ENCODE measurements around the gene SEZ6L2.
"Not testable (repeated sequence)": the region's sequence is repeated elsewhere in the genome, so short reads cannot be mapped to it uniquely, and the experiment has no call there.

SEZ6L2 gene

DNA sequence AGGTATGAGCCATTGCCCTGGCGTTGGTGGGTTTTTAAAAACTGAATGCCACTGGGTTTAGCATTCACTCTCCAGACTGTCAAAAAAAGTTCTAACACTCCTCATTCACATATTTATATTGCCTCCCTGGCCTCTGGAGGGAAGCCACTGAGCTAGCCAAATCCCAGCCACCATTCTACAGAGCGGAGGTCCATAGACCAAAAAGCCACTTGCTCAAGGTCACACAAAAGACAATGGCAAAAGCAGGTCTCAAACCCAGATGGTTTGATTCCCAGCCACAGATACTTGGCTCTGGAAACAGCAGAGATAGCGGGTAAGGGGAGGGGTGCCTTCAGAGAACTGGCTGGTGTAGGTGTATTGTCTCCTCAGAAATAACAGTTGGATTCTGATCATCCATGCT, 18.3 kb downstream of the SEZ6L2 start:
- no peak for DNase-seq

DNA sequence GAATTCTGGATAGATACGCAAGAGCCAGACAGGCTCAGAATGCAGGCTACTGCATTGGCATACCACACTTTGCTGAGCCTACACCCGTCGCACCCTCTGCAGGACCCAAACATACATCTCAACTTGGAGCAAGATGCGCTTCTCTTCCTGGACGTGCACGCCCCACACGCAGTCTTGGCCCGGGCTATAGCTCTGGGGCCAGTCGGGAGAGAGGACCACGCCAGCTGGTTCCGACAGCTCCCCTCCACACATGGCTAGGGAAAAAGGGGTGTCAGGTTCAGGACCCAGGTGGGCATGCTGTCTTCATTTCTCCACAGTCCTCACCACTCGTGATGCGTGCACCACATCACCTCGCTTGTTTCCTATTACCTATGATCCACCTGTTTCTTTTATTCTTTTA, 21.2 kb downstream of the SEZ6L2 start:
- DNase-seq: no peak

DNA sequence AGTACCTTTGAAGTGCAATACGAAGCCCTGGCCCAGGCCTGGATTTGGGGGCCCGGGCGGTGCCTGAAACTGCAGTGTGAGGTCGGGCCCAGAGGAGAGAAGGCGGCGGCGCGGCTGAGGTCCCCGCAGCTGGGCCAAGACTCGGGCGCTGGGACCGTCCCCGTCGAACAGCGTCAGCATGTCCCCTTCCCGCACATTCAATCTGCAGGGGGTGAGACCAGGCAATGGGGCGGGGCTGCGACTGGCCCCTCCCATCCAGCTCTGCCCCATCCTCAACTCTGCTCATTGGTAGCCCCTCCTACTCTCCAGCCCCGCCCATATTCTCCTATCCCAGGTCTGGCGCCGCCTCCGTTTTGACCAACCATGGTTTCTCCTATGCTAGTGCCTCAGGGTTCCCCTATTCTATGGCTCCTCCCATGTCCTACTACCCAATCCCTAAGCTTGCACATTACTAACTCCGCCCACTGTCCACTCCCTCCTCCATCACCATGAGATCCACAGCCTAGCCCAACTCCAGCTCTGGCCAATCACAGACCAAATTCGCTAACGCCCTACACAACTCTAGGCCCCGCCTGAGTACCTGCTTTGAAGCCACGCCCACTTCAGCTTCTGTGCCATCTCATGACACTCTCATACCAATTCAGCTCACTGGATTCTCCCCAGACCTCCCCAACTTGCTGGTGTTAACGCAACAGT, 21.9 kb downstream of the SEZ6L2 start:
- DNase-seq: no peak

DNA sequence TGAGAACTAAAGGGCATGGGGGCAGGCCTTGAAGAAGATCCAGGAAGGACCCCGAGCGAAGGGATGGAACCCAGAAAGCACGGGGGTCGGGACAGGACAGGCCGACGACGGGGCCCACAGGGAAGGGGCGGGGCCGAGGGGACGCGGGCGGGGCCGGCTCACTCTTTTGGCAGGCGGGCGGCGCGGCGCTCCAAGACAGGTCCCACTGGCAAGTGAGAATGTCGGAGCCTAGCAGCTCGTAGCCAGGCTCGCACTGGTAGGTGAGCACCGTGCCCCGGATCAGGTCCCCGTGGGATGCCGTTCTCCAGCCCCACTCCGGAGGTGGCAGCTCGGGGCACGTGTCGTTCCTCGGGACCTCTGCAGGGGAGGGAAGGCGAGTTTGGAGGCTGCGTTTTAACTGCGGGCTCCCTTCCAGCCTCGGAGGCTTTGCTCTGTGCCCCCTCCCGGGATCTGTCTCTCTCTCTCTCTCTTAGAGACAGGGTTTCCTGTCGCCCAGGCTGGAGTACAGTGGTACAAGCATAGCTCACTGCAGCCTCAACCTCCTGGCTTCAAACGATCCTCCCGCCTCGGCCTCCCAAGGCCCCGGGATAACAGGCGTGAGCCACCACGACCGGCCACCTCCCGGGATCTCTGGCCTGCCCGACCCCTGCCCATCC, 22.6 kb downstream of the SEZ6L2 start:
- no peak for DNase-seq

DNA sequence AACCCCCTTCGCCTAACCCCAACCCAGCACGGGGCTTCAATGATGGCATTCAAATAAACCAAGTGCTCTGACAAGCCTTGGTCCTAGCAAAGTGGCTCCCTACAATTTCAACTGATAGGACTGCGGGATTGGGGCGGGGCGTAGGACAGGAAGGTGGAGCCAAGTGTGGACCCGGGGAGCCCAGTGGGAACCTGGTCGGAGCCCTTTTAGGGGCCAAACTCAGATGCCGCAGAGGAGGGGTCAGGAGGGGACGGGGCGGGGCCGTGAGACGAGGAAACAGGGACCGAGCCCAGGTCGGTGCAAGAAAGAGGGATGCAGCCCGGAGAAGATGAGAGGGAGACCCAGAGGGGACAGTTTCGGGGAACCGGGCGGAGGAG, 23.1 kb downstream of the SEZ6L2 start:
- no peak for DNase-seq

DNA sequence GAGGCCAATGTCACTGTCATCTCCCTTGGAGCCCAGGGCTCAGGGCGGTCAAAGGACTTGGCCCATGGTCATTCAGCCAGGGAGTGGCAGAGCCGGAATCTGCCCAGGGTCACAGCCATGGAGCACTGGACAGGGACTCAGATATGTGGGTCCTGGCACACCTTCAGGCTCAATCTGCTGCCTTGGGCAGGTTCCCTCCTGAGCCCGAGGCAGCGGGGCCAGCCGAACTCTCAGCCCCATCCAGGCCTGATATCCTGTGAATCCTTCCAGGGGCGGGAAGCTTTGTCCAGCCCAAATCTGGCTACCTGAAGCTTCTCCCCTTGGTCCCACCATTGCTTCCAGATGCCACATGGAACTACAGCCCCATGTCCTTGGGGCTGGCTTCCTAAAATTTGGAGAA, 24.1 kb downstream of the SEZ6L2 start:
- no peak for DNase-seq

DNA sequence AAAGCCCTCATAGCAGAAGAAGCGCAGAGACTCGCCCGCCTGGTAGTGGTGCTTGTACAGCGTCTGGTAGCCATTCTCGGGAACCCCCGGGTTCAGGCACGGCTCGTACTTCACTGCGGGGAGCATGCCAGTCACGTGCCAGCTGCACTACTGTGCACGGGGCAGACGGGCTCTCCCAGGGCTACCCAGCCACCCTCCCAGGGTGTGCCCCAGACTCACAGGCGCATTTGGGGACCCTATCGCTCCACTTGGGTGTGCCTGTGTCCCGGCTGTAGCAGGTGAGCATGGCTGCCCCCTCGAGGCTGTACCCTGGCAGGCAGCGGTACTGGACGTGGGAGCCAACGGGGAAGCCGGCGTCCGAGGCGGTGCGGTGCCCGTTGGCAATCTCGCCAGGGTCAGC, 26.0 kb downstream of the SEZ6L2 start:
- DNase-seq: no peak

DNA sequence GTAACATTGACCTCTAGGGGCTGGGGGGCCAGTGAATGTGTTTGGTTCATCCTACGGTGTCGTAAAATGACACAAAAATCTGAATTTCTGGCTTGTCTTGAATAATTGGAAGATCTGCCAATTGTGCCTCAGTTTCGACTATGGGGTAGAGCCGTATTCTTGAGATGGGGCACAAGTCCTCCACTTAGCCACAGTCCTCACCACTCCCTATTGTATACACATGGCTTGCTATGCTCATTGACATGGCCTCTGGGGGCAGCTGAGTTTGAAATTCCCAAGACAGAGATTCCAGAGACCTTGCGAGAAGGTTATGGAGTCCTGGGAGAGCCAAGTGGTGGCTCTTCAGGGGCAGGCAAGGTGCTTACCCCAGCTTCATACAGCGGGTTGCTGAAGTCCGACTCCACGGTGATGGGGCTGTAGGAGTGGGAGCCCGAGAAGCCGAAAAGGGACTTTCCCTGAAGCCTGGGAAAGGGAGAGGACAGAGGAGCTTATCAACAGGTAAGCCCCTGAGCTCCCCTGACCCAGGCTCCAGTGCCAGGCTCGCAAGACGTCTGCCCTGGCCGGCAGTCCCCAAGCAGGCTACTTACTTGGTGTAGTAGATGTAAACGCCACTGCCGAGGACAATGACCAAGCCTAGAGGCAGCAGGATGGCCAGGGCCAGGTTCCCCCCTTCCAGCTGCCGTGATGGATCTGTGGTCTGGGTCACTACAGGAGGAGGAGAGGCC, 27.4 kb downstream of the SEZ6L2 start:
- DNase-seq: no peak

DNA sequence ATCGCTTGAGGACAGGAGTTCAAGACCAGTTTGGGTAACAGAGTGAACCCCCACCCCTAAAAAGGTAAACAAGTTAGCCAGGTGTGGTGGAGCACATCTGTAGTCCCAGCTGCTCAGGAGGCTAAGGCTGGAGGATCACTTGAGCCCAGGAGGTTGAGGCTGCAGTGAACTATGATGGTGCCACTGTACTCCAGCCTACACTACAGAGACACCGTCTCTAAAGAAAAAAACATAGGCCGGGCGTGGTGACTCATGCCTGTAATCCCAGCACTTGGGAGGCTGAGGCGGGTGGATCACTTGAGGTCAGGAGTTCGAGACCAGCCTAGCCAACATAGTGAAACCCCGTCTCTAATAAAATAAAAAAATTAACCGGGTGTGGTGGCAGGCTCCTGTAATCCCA, 30.3 kb downstream of the SEZ6L2 start:
- DNase-seq: not testable (repeated sequence)

DNA sequence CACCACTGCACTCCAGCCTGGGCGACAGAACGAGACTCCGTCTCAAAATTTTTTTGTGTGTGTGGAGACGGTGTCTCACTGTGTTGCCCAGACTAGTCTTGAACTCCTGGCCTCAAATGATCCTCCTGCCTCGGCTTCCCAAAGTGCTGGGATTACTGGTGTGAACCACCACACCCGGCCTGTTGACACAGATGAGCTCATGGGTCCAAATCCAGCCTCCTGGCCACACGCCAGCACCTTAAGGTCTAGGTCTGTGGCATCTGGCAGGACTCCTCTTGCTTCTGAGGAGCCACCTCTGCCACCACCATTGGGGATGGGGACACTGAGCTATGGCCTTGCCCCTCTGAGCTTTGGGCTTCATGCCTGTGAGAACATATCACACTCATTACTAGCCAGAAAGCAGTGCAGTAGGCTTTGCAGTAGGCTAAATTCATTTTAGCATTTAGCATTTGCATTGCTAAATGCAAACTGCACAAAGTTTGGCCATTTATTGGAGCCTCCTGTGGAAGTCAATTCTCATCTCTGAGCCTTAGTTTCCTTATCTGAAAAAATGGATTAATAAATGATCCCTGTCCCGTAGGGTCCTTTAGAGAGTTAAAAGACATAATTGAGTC, 30.8 kb downstream of the SEZ6L2 start:
- no peak for DNase-seq

DNA sequence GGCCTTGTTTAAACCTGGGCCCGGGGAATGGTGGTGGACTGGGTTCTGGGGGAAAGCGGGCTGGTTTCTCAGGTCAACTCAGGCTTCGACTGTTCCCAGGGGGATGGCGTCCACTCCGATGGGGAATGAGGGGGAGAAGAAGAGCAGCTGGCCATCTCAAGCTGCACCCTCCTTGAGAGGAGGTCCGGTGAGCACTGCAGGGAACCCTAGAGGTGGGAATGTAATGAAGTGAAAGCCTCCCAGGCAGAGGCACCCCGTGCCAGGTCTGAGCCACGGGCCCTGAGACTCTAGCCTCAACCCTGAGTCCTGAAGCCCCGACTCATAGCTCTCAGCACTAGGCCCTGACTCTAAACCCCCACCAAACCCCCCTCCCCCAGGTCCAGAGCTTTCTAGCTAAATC, 35.1 kb downstream of the SEZ6L2 start:
- no peak for DNase-seq

DNA sequence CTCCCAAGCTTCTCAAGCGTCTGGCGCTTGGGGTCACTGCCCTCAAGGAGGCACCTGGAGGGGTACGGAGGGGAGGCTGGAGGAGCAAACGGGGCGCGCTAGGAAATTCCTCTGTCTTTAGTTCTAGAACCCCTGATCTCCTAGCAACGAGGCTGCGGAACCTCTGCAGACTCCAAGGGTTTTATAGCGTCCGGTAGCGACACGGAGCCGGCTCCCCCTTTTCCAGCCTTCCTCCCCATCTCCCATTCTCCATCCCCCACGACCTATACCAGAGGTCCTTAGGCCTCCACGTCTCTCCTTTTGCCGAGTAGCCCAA, 35.7 kb downstream of the SEZ6L2 start:
- no peak for DNase-seq

DNA sequence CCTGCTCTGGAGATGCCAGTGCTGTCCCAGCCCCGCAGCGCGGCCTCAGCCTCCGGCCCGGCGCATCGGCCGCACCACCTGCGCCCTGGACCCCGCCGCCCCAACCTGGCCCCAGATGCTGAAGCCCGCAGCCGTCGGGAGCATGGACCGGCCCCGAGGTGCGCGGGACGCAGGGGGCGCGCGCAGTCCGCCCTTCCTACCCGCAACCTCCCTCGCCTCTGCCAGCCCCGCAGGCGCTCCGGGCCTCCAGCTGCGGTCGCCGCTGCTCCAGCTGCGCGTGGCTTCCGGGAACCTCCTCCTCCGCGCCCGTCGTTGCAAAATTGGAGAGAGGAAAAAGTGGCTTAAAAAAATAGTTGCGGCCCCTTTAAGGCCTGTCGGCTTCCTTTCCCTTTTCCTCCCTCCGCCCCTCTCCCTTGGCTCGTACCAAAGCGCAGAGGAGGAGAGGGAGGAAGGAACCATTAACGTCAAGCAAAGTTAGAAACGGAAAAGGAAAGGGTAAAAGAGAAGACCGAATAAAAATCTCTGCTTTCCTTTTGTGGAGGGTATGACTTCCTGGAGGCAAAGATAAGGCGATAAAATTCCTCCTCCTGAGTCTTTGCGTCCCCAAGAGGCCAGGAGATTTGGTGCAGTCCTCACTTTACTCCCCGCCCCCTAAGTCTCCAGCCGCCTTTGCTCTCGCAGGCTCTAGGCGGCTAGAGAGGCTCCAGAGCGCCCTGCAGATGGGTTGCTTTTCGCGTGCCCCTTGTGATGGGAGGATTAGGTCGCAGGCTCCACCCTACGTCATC, 36.3 kb downstream of the SEZ6L2 start, which contains the start of gene CDIPT:
Gene CDIPT (minus strand): TSS at position 343 of the 785 bp plus-strand sequence. CDS start 369 bp downstream, outside the sequence.
- peak; percentile 45 for DNase-seq

DNA sequence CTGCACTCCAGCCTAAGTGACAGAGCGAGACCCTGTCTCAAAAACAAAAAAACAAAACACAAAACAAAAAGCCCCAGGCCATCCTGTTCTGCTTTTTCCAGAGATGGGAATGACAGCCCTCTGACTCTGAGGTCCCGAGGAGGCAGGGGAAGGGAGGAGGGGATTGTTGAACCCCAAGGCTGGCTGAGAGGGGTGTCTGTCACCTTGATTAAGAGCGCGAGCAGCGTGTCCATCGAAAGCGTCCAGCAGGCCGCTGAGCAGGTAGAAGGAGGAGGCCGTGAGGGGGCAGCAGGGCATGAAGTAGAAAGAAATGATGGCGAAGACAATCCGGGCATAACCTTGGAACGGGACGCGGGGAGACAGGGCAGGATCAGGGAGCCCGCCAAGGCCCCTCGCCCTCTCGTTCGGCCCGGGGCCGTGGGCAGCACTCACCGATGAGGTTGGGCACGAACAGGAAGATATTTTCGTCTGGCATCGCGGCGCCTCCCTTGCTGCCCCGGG, 36.9 kb downstream of the SEZ6L2 start:
- DNase-seq: no peak

DNA sequence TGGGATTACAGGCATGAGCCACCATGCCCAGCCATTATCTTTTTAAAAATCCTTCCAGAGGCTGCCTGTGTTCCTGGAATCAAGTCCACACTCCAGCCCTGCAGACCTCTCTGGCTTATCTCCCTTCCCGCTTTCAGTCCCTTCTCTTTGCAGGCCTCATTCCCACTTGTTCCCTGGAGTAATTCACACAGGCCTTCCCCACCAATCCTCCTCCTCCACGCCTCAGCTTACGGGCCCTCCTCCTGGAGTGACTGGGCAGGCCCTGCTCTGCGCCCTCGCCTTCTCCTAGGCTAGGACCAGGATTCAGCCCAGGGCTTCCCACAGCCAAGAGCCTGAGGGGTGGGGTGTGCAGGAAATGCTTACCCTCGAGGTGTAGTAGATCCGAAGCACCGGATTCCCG, 39.1 kb downstream of the SEZ6L2 start:
- DNase-seq: no peak

DNA sequence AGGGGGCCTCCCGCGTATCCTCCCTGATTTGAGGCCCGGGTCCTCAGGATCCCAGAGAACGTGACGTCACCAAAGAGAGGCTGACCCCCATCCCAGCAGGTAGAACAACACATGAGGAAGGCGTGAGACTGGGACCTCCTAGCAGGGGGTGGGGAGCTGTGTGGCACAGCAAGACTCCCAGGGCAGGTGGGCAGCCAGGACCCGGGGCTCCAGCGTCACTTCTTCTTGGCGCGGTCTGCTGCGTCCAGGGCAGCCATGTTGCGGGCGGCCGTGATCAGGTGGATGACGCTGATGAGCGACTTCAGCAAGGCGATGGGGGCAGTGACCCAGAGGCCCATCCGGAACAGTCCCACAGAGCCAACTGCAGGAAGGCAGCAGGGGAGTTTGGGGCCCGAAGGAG, 40.4 kb downstream of the SEZ6L2 start:
- no peak for DNase-seq

DNA sequence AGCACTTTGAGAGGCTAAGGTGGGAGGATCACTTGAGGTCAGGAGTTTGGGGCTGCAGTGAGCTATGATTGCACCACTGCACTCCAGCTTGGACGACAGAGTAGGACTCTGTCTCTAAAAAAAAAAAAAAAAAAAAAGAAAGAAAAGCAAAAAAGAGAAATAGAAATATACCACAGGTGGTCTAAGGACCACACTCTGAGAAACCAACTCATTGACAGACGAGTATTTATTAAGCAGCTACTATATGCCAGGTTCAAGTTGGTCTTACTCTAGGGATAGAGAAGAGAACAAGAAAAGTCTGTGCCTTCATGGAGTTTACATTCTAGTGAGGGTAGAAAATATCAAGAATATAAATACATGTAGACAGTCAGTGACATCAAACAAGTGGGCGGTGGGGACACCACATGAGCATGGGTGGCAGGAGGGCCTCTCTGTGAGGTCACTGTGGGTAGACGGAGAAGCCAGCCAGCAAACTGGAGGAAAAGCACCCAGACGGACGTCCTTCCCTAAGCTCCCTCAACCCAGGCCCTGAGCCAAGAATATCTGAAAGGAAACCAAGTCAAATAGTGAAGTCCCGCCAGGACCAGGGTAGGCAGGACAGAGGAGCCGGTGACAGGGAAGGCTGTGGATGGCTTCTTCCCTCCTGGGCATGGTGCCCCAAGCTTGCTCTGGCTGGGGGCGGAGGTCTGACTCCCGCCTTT, 41.1 kb downstream of the SEZ6L2 start:
- no peak for DNase-seq

DNA sequence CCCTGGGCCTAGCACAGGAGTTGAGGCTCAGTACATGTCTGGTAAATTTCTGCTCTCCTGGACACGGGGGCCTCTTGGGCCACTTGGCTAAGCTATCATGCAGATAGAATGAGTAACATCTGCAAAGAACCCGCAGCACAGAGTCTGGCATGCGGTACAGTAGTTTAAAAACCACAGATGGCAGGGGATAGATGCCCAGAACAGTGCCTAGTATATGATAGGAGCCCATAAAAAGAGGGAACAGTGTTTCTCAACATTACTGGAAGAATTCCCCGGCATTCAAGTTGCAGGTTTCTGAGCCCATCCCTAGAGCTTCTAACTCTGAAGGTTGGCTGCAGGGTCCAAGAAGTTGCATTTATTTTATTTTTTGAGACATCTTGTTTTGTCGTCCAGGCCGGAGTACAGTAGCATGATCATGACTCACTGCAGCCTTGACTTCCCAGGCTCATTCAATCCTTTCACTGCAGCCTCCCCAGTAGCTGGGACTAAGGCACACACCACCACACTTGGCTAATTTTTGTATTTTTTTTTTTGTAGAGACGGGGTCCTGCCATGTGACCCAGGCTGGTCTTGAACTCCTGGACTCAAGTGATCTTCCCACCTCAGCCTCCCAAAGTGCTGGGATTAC, 42.1 kb downstream of the SEZ6L2 start:
- DNase-seq: no peak

DNA sequence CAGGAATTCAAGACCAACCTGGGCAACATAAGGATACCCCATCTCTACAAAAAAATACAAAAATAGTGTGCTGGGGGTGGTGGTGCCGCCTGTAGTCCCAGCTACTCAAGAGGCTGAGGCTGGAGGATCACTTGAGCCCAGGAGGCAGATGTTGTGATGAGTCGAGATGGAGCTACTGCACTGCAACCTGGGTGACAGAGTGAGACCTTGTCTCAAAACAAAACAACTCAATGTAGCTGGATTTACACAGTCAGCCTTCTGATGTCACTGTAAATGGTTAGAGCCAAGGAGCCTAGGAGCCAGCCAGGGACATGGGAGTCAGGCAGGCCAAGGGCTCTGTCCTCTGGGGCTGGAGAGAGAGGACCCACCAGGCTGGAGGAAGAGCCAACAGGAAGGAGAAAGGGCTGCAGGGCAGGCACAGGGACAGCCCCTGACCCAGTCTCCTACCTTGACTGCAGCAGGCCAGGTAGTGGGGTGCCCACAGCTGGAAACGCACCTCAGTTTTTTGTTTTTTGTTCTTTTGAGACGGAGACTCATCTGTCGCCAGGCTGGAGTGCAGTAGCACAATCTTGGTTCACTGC, 44.7 kb downstream of the SEZ6L2 start:
- no peak for DNase-seq

DNA sequence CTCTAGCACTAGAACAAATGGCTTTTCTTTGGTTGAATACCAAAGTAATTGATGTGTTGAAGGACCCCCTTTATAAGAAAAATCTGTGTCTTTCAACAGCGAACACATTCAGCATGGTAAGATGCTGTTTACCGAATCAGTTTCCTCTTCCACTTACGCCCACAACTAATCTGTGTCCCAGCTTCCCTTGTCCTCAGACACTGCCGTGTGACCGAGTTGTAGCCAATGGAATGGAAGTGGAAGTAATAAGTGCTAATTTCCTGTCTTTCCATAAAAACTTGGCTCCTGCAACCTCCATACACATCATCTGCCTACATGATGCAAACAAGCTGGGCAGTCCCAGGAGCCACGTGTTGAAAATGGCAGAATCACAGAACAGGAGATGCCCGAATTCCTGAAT, 46.7 kb downstream of the SEZ6L2 start:
- DNase-seq: no peak

DNA sequence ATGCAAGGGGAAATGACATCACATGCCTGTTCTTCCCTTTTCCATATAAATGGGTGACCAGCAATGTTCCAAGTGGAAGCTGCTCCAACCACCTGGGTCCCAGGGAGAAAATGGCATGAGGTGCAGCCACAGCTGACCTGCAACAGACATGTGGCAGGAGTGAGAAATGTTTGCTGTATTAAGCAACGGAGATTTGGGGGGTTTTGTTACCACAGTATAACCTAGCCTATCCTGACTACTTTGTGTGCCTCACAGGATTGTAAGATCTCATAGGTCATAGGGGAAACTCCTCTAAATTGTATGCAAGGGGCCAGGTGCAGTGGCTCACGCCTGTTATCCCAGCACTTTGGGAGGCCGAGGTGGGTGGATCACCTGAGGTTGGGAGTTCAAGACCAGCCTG, 48.4 kb downstream of the SEZ6L2 start:
- DNase-seq: no peak

Data from activated gamma-delta T cell (primary cell).